Rectal smooth muscle tissue (tissue), 1 donor: ENCODE results near the gene MREG.
"Not testable (repeated sequence)": the region's sequence is repeated elsewhere in the genome, so short reads cannot be mapped to it uniquely, and the experiment has no call there.

Source experiments
- H3K27ac ChIP-seq: one replicate; pipeline ENCODE4 v1.7.0; 2013; ENCODE audit warnings: low read depth, low read length, inconsistent platforms
- H3K27me3 ChIP-seq: one replicate; pipeline ENCODE4 v1.7.0; 2013; ENCODE audit warnings: low read length; ENCODE audit not compliant: control insufficient read depth, insufficient read depth
- H3K36me3 ChIP-seq: one replicate; pipeline ENCODE4 v1.7.0; 2013; ENCODE audit warnings: low read length; ENCODE audit not compliant: control insufficient read depth, insufficient read depth
- H3K4me1 ChIP-seq: one replicate; pipeline ENCODE4 v1.7.0; 2013; ENCODE audit warnings: low read length; ENCODE audit not compliant: control insufficient read depth, insufficient read depth
- H3K4me3 ChIP-seq: one replicate; pipeline ENCODE4 v1.7.0; 2013; ENCODE audit warnings: low read length
- H3K9ac ChIP-seq: one replicate; pipeline ENCODE4 v1.7.0; 2013; ENCODE audit warnings: low read length

Gene MREG

DNA sequence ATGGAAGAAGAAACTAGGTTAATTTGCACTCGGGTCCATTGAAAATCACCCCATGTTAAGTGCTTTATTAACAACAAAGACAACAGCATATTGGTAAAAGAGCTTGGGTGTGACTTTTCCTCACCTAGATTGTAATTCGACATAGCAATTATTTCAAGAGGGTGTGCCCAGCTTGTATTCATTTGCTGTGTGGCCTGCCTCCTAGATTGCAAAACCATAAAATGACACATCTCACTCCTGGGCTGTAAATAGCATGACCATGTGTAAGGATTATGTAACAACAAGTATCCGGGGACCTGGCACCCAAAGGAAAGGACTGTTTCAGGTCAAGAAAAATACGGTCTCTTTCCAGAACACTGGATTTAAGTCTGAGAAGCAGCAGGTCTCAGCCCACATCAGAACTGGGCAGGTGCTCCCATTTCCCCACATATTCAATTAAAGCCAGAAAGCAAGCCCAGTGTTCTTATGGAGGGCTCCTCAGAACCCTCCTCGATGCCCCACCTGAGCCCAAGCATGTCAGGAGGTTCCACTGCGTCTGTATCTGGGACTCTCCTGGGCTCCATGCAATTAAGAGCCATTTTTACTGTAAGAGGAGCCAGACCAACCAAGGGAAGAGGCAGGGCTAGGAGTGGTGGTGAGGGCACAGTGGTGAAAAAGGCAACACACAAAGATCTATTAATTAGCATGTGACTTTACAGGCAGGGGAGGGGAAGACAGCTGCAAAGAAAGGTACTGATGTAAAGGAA is 39.2 kb downstream of the MREG start:
- Histone ChIP-seq H3K4me1 (no peaks in the 10 kb centered on the region), H3K9ac (no peak overlapping the region), H3K27ac (no peak overlapping the region), H3K27me3 (no peaks in the 10 kb centered on the region), H3K36me3 (no peaks in the 10 kb centered on the region), H3K4me3 (no peak overlapping the region)

DNA sequence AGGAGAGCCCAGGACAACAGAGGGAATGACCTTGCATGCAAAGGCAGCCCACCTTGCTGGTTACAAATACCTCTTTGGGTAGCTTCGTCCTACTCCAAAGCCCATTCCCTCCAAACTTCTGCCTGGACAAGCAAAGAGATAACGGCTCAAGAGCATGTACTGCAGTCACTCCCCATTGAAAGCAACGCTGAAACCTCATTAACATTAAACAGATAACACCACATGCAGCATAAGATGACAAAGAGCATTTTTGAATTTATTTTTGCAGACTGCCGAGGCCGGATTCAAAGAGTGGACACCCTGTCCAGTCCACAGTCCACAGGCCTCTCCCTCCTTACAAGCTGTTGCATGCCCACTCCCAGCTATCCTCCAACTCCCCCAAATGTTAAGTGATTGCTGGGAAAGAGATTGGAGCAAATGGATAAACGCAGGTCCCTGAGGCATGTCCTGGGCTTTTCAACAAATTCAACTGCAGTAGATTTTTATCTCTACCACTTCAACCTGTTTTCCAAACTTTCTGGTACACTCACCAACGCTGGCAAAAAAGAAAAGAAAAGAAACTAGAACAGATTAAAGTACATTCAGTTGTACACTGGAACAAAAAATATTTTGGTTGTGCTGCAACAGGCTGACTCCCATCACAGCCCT is 40.1 kb downstream of the MREG start:
- no peaks in the 10 kb centered on the region for H3K27me3 ChIP-seq

DNA sequence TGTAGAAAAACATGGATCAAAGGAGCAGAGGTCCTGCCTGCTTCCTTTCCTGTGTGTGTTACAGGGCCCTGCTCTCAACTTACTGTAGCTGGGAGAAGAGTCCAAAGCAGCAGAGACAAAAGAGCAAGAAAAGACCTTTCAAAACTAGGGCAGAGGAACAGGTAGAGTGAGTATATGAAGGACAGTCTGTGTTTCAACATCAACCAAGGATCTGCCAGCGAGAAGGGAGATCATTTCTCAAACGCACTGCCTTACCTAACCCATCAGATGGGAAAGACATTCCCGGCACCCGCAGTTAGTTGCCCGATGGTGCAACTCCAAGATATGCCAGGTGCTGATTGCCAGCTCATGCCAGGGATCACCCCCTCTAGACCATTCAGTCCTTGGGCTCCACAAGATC is 41.7 kb downstream of the MREG start:
- no peaks in the 10 kb centered on the region for H3K36me3 ChIP-seq
- H3K4me3 ChIP-seq = no peak overlapping the region
- H3K27me3 ChIP-seq = no peaks in the 10 kb centered on the region
- H3K4me1 ChIP-seq = no peaks in the 10 kb centered on the region
- H3K27ac ChIP-seq = no peak overlapping the region
- no peak overlapping the region for H3K9ac ChIP-seq

More for the DNA sequence above, 40.1 kb downstream of the MREG start:
- Histone ChIP-seq H3K36me3 (no peaks in the 10 kb centered on the region), H3K4me1 (no peaks in the 10 kb centered on the region), H3K4me3 (no peak overlapping the region), H3K9ac (no peak overlapping the region), H3K27ac (no peak overlapping the region)

DNA sequence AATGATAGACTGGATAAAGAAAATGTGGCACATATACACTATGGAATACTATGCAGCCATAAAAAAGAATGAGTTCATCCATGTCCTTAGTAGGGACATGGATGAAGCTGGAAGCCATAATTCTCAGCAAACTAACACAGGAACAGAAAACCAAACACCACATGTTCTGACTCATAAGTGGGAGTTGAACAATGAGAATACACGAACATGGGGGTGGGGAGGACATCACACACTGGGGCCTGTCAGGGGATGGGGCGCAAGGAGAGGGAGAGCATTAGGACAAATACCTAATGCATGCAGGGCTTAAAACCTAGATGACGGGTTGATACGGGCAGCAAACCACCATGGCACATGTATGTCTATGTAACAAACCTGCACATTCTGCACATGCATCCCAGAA is 42.5 kb downstream of the MREG start:
- H3K4me3 ChIP-seq, H3K36me3 ChIP-seq, H3K27ac ChIP-seq, H3K4me1 ChIP-seq, H3K9ac ChIP-seq, H3K27me3 ChIP-seq: not testable (repeated sequence)

DNA sequence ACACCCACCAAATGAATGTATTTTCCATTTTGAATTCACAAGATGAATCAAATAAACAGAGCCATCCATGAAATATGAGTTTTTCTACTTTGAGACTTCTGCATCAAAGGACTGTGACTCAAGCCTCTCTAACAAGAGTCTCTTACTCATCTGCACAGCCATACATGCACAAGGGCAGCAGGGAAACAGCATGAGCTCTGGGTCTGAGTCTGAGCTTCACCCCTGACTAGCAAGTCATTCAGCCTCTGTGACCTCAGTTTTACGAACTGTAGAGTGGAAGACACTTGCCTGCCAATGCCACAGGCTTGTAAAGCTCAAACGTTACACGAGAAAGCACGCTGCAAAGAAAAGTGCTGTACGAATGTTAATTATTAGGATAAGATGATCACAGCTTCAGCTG is 42.9 kb downstream of the MREG start:
- Histone ChIP-seq H3K4me3 (no peak overlapping the region), H3K4me1 (no peaks in the 10 kb centered on the region), H3K27ac (no peak overlapping the region), H3K27me3 (no peaks in the 10 kb centered on the region), H3K9ac (no peak overlapping the region), H3K36me3 (no peaks in the 10 kb centered on the region)

DNA sequence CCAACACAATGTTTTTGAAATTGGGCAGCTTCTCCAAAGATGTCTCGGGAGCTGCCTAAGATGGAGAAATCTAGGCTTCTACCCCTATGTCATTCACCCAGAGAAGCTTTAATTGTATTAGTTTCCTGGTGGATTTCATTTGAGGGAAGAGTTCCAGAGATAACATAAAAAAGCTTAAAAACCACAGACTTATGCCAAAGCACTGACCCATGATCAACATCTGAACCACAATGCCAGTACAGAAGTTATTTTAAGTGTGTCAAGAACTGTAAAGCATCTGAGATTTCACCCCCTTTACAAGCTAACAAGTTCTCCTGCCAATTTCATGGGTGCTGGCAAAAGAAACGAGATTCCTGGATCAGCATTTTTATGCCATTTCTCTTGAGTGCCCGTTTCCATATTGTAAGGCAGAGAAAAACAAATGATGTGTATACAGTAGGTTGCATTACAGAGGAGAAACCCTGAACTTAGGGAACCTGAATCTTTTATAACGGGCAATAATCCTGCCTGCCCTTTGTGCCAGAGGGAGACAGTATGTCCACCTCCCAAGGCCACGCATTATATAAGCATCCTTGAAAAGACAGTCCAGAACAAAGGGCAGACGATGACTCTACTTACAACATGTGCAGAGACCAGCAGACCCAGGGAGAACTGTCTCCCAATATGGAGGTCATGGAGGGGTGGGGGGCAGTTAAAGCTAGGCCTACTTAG is 44.1 kb downstream of the MREG start:
- Histone ChIP-seq H3K9ac (no peak overlapping the region), H3K27me3 (no peaks in the 10 kb centered on the region), H3K4me1 (no peaks in the 10 kb centered on the region), H3K4me3 (no peak overlapping the region), H3K27ac (no peak overlapping the region), H3K36me3 (no peaks in the 10 kb centered on the region)

DNA sequence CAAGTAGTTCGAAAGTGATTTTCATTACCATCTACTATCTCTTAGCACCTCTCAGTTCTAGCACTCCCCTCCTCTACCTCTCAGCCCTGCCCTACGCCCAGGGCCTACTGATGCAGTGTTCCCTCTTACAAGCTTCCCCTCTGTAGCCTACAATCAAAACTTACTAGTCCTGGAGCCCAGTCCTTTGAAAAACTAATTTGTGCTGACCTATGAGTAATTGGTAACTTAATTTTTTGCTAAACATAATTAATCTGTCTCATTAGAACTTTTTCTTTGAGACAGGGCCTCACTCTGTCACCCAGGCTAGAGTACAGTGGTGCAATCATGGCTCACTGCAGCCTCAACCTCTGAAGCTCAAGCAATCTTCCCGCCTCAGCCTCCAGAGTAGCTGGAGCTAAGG is 44.9 kb downstream of the MREG start:
- Histone ChIP-seq H3K27ac (no peak overlapping the region), H3K27me3 (no peaks in the 10 kb centered on the region), H3K4me1 (no peaks in the 10 kb centered on the region)

DNA sequence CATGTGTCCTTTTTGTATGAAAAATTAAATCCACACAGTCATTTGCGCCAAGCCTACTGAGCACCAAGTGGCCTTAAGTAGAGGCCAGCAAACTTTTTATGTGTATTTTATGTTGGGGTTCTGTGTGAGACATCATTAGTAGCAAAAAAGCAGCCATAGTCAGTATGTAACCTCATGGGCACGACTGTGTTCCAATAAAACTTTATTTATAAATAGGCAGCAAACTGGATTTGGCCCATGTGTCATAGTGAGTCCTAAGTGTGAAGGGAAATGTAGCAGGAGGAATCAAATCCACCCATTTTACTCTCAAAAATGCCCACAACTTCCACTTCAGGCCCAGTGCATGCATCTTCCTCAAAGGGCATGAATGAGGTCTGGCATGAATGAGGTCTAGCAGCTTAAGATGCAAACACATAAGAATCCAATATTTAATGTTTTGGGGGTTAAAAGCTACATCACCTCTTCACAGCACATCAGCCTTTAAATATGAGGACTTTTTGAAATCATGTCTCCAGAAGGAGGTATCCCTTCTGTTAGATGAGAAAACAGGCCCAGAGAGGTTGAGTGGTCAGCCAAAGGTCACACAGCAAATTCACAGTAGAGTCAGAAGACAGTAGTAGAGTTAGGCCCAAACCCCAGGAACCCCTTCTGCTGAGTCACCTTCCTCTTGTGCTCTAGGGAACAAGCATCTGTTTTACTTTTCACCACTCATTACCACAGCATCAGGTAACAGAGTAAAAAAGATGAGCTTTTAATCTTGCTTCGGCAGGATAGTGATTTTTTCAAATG is 45.6 kb downstream of the MREG start:
- Histone ChIP-seq H3K27me3 (no peaks in the 10 kb centered on the region), H3K9ac (no peak overlapping the region), H3K36me3 (no peaks in the 10 kb centered on the region), H3K4me1 (no peaks in the 10 kb centered on the region), H3K27ac (no peak overlapping the region), H3K4me3 (no peak overlapping the region)

More for the DNA sequence above, 44.9 kb downstream of the MREG start:
- Histone ChIP-seq H3K4me3 (no peak overlapping the region), H3K36me3 (no peaks in the 10 kb centered on the region), H3K9ac (no peak overlapping the region)

DNA sequence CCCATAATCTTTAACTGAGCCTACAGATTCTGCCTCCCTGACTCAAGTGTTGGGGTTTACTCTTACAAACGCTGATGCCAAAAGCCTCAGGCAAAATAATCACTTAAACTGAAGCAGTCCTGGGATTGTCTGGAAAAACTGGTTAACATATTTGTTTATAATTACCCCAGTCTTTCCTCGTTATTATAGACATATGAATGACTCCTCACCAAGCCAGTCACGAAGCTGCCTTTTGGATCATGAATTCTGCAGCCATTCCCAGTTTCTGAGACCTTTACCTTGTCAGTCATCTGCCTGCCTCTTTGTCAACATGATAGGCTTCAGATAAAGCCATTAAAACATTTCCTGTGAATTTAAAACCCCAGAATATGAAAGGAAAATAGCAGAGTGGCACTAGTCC is 46.4 kb downstream of the MREG start:
- Histone ChIP-seq H3K36me3 (no peaks in the 10 kb centered on the region), H3K27me3 (no peaks in the 10 kb centered on the region), H3K9ac (no peak overlapping the region), H3K4me1 (no peaks in the 10 kb centered on the region), H3K4me3 (no peak overlapping the region), H3K27ac (no peak overlapping the region)

DNA sequence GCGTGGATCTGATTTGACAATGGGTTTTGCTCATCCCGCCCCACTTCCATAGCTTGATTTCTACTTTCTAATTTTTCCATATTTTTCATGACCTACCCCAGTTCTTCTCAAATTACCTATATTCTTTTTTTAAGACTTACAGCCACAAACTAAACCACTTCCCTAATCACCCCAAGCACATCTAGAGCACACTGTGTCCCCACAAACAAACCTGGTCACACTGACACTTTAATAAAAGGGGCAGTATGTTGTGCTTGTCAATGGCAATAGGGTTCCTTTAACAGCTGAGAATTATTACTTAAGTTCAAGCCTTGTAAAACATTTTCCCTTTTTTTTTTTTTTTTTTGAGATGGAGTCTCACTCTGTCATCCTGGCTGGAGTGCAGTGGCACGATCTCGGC is 47.1 kb downstream of the MREG start:
- Histone ChIP-seq H3K4me3 (no peak overlapping the region), H3K27me3 (no peaks in the 10 kb centered on the region), H3K4me1 (no peaks in the 10 kb centered on the region), H3K9ac (no peak overlapping the region), H3K27ac (no peak overlapping the region), H3K36me3 (no peaks in the 10 kb centered on the region)

DNA sequence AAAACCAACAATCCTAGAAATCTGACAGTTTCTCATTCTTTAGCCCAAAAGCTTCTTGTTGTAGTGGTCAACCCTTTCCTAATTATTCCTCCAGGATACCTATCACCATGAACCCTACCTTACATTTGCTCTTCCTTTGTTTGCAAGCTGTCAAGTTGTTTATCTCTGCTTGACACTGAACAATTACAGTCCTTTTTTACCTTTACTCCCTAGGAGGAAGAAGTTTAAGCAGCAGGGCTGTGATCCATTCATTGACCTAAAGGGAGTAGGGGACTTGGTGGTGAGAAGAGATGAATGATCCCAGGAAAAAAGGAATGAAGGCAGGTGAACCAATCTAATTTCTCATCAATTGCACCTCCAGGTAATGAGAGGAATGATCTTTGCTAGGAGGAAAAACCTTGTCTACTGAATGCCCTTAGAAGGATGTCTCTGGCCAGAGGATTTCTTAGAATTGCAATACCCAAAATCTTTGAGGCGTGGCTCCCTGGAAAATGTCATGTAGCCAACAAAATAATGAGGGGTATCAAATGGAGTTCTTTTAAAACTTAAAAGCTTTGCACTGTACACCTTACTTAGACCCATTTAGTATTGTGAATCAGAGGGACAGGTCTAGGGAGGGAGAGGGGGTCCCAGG is 47.7 kb downstream of the MREG start:
- no peak overlapping the region for H3K27ac ChIP-seq
- H3K27me3 ChIP-seq = no peaks in the 10 kb centered on the region
- no peak overlapping the region for H3K9ac ChIP-seq
- no peaks in the 10 kb centered on the region for H3K4me1 ChIP-seq
- no peaks in the 10 kb centered on the region for H3K36me3 ChIP-seq
- no peak overlapping the region for H3K4me3 ChIP-seq

DNA sequence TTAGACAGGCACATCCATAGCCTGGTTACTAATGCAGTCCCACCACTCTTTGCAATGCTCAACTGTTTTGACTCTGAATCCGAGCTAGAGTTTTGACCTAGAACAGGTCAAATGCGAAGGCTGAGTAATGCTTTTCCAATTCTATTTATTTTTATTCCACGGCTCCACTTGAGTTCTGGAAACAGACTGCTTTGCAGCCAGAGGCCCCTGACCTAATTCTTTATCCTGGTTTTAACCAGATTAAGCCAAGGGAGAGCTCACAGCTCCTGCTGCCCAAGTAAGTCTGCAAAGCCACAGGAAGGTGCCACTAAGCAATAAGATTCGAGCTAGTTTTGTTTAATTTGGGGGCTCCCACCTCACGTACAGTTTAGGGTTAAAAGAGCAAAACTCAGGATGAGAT is 51.4 kb downstream of the MREG start:
- Histone ChIP-seq H3K4me3 (no peak overlapping the region), H3K36me3 (no peaks in the 10 kb centered on the region), H3K9ac (no peak overlapping the region), H3K27ac (no peak overlapping the region), H3K4me1 (no peaks in the 10 kb centered on the region), H3K27me3 (no peaks in the 10 kb centered on the region)
